Esophagus muscularis mucosa (tissue), 4 donors: Measurements from ENCODE around the gene TMCC1. TPM values are rescaled to one million over a fixed set of nuclear protein-coding genes. Genes with fewer than 3 reads are reported as not detected.
A peak's percentile ranks its signal among the peaks of the same experiment; 100 is the strongest.

ENCODE experiments used
- DNase-seq: peaks from one replicate; pipeline ENCODE4 v3.0.0-alpha.2; 2017; ENCODE audit errors: extremely low spot score
- H3K27ac ChIP-seq, 4 donors: fragments of 200-600 bp; sonication (generic); replicated peaks in 1 of 4; 1 replicate in 3 of 4; 2 replicates in 1 of 4; pipeline ENCODE4 v1.5.1; 2016 to 2019; ENCODE audit warnings: mild to moderate bottlenecking in 1 of 4
- H3K27me3 ChIP-seq, 4 donors: fragments of 200-600 bp; sonication (generic); one replicate each; pipeline versions ENCODE4 v1.5.1 to v1.6.0; 2016 to 2019
- H3K36me3 ChIP-seq, 4 donors: fragments of 200-600 bp; sonication (generic); one replicate each; pipeline ENCODE4 v1.5.1; 2016 to 2019
- H3K4me1 ChIP-seq, 4 donors: fragments of 200-600 bp; sonication (generic); one replicate each; pipeline ENCODE4 v1.5.1; 2016 to 2019
- H3K4me3 ChIP-seq, 4 donors: fragments of 200-600 bp; sonication (generic); 1 replicate in 2 of 4; 2 replicates in 2 of 4; pipeline ENCODE4 v1.5.1; 2016 to 2019; ENCODE audit warnings: mild to moderate bottlenecking in 4 of 4, moderate library complexity in 1 of 4
- H3K9me3 ChIP-seq, 4 donors: fragments of 200-600 bp; sonication (generic); 1 replicate in 3 of 4; 2 replicates in 1 of 4; pipeline ENCODE4 v1.5.1; 2016 to 2019
- CTCF ChIP-seq, 3 experiments: fragments of 200-600 bp in 2 of 3; fragments of 450-650 bp in 1 of 3; sonication (generic) in 2 of 3; IDR thresholded peaks; one replicate each; pipeline ENCODE4 v1.5.1; 2017 to 2019; ENCODE audit warnings: antibody characterized with exemption in 3 of 3, mild to moderate bottlenecking in 2 of 3, moderate library complexity in 1 of 3
- EP300 ChIP-seq: sonication (generic); formaldehyde crosslinking; IDR thresholded peaks from one replicate; pipeline ENCODE4 v1.6.1; 2017; ENCODE audit warnings: antibody characterized with exemption
- POLR2A ChIP-seq: fragments of 450-650 bp; IDR thresholded peaks from one replicate; pipeline ENCODE4 v1.6.1; 2017; ENCODE audit warnings: antibody characterized with exemption, moderate library complexity, mild to moderate bottlenecking, low read depth
- POLR2AphosphoS5 ChIP-seq, 2 donors: sonication (generic); formaldehyde crosslinking; IDR thresholded peaks; one replicate each; pipeline ENCODE4 v1.6.1; 2017; ENCODE audit warnings: antibody characterized with exemption in 2 of 2
- WGBS: methylation state at CpG from one replicate; pipeline ENCODE4 v1.1.5; 2018; 5-methylcytosine and 5-hydroxymethylcytosine counted together
- intact Hi-C: fragments of 100-400 bp; cut with DNase I; formaldehyde crosslinking; loops from one replicate; pipeline ENCODE4 v1.15.1; 2023
- total RNA-seq, 4 donors: library from RNA; depleted of rRNA; stranded (reverse); fragments of >200 nt; gene quantifications; one replicate each; pipeline versions ENCODE4 v1.1.0 to v1.2.1, GENCODE V29; 2016

The TMCC1 gene
- total RNA-seq, 4 donors from 2014 or later, result 24.5 to 36.2 (median 28.9) TPM

- TF ChIP-seq POLR2A, result no peak
- no peak for TF ChIP-seq POLR2AphosphoS5 (IDR thresholded peaks at IDR 0.05)
- TF ChIP-seq CTCF (IDR thresholded peaks at IDR 0.05), result no peak
- TF ChIP-seq EP300, result no peak
- Histone ChIP-seq H3K4me1 (peaks cover 61 to 93% (median 88%) of the 10 kb centered on the region in 4 donors), H3K36me3 (no peaks in the 10 kb centered on the region), H3K9me3 (no peaks in the 10 kb centered on the region), H3K27ac (peak overlapping the region; percentile 82 to 88 (median 84)), H3K27me3 (peaks cover 0 to 20% (median 10%) of the 10 kb centered on the region in 4 donors), H3K4me3 (no peak overlapping the region)
- 68% methylated on average over 17 of the region's 17 CpGs for WGBS
- DNase-seq, result no peak
- intact Hi-C loops, result no loop called here
These were observed 285.2 kb downstream of the TMCC1 start for GRCh38 chr3:129608087-129608935.

- DNase-seq, result no peak
- peaks cover 0 to 20% (median 10%) of the 10 kb centered on the region in 4 donors for H3K27me3 ChIP-seq
- H3K36me3 ChIP-seq, result peaks cover 0 to 1% (median 0%) of the 10 kb centered on the region in 4 donors
- WGBS, result 65% methylated on average over 13 of the region's 18 CpGs
- TF ChIP-seq CTCF (IDR thresholded peaks at IDR 0.05) (no peak), EP300 (no peak), POLR2A (no peak), POLR2AphosphoS5 (IDR thresholded peaks at IDR 0.05) (no peak)
- peak overlapping the region; percentile 56 to 75 (median 68) for H3K4me3 ChIP-seq
- H3K4me1 ChIP-seq, result peaks cover 58 to 93% (median 88%) of the 10 kb centered on the region in 4 donors
- H3K9me3 ChIP-seq, result no peaks in the 10 kb centered on the region
- intact Hi-C loops, result no loop called here
- H3K27ac ChIP-seq, result peak overlapping the region; percentile 82 to 88 (median 84)
These were observed 286.0 kb downstream of the TMCC1 start for GRCh38 chr3:129607391-129608068.

- Histone ChIP-seq H3K9me3 (no peaks in the 10 kb centered on the region), H3K27ac (peak within 1 kb of the TSS; percentile 83 to 88 (median 86)), H3K36me3 (peaks cover 0 to 7% (median 0%) of the 10 kb centered on the region in 4 donors), H3K4me3 (peak within 1 kb of the TSS; percentile 65 to 75 (median 68)), H3K27me3 (peaks cover 0 to 20% (median 10%) of the 10 kb centered on the region in 4 donors), H3K4me1 (peaks cover 58 to 93% (median 88%) of the 10 kb centered on the region in 4 donors)
- DNase-seq, result no peak
- TF ChIP-seq POLR2A (peak; percentile 14), POLR2AphosphoS5 (IDR thresholded peaks at IDR 0.05) (peak in 1 of 2 donors; percentile 83), EP300 (no peak)
- intact Hi-C loops, result no loop called here
- WGBS, result 10% methylated on average over 33 of the region's 96 CpGs
These were observed 286.7 kb downstream of the TMCC1 start, which contains the start of gene PLXND1 for GRCh38 chr3:129606636-129607390. Gene PLXND1, minus strand, starts transcription at chr3:129606676. Its CDS starts 37 bp downstream, at chr3:129606639.

GRCh38 chr3:129605922-129606635 lies 287.4 kb downstream of the TMCC1 start:
- Histone ChIP-seq H3K36me3 (peaks cover 0 to 10% (median 0%) of the 10 kb centered on the region in 4 donors), H3K9me3 (no peaks in the 10 kb centered on the region), H3K4me1 (peaks cover 58 to 93% (median 88%) of the 10 kb centered on the region in 4 donors), H3K4me3 (peak overlapping the region; percentile 65 to 75 (median 68)), H3K27me3 (peaks cover 0 to 20% (median 10%) of the 10 kb centered on the region in 4 donors), H3K27ac (peak overlapping the region; percentile 80 to 85 (median 82))
- TF ChIP-seq POLR2A (no peak), EP300 (no peak), POLR2AphosphoS5 (IDR thresholded peaks at IDR 0.05) (no peak), CTCF (IDR thresholded peaks at IDR 0.05) (no peak)
- WGBS, result no CpG with 5 or more reads among the region's 98 CpGs
- DNase-seq, result no peak
- intact Hi-C loops, result no loop called here
